K562 treated with DMSO at 1 percent for 48 hours (cell line): ENCODE data around the gene SLAMF6. TPM values are rescaled to one million over a fixed set of nuclear protein-coding genes. Genes with fewer than 3 reads are reported as not detected.

Experiments
- total RNA-seq: library from RNA; unstranded; fragments of 300-600 nt; gene quantifications from 2 replicates; pipeline ENCODE4 v1.2.3, GENCODE V29; 2022; ENCODE audit warnings: low replicate concordance; ENCODE audit errors: extremely low read depth

SLAMF6 gene
- not detected in 2 replicates for total RNA-seq

DNA sequence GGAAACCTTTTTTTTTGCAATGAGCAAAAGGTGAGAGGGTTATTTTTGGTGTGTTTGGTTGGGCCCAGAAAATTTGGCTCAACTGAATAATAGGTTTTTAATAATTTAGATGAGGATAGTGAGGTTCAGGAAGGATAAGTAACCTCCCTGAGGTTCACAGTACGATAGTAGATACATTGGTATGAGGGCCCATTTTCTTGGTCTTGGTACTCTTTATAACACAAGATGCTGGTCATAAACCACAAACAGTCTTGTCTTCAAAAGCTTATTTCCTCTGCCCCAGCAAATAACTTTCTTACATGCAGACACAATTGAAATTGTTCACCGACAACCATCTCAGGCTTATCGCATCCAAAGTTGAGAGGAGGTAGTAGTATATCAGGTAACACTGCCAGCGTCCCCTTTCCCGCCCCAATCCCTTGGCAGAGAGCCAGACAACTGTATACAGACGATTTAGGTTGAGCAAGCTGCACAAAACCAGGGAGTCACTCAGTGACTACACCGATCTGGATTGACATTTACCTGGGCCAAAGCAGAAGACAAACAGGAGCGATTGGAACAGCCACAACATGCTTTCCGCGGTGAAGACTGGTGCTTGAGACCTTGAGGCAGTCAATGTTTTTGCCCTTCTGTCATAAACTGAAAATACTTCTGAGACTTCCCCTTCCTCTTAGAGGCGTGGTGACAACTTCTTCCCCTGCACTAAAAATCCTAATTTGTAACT lies at the start of gene SLAMF6:
Gene SLAMF6, minus strand, starts transcription at position 634 of the 724 bp plus-strand sequence. Its CDS starts 63 bp downstream, at position 571.

Other genes starting within 250 kb of the SLAMF6 start
- gene PEX19, start 238.1 kb downstream of the SLAMF6 start, total RNA-seq = not detected in 2 replicates
- gene COPA, start 180.0 kb downstream of the SLAMF6 start, total RNA-seq = 244 TPM in 1 of 2 replicates, not detected in the other
- gene NCSTN, start 179.9 kb downstream of the SLAMF6 start, total RNA-seq = not detected in 2 replicates
- gene NHLH1, start 156.2 kb downstream of the SLAMF6 start, total RNA-seq = not detected in 2 replicates
- not detected in 2 replicates for gene VANGL2, start 122.7 kb downstream of the SLAMF6 start, total RNA-seq
- gene CD84, start 56.2 kb upstream of the SLAMF6 start, total RNA-seq = not detected in 2 replicates
- gene SLAMF1, start 123.8 kb upstream of the SLAMF6 start, total RNA-seq = not detected in 2 replicates
- not detected in 2 replicates for gene CD48, start 188.6 kb upstream of the SLAMF6 start, total RNA-seq
- gene SLAMF7, start 216.0 kb upstream of the SLAMF6 start, total RNA-seq = not detected in 2 replicates